ENCODE data around the gene MVB12B. TPM values are rescaled to one million over a fixed set of nuclear protein-coding genes. Genes with fewer than 3 reads are reported as not detected.

Gene MVB12B
- total RNA-seq, 1 donor from 2014 or later, result 0.26 TPM

DNA sequence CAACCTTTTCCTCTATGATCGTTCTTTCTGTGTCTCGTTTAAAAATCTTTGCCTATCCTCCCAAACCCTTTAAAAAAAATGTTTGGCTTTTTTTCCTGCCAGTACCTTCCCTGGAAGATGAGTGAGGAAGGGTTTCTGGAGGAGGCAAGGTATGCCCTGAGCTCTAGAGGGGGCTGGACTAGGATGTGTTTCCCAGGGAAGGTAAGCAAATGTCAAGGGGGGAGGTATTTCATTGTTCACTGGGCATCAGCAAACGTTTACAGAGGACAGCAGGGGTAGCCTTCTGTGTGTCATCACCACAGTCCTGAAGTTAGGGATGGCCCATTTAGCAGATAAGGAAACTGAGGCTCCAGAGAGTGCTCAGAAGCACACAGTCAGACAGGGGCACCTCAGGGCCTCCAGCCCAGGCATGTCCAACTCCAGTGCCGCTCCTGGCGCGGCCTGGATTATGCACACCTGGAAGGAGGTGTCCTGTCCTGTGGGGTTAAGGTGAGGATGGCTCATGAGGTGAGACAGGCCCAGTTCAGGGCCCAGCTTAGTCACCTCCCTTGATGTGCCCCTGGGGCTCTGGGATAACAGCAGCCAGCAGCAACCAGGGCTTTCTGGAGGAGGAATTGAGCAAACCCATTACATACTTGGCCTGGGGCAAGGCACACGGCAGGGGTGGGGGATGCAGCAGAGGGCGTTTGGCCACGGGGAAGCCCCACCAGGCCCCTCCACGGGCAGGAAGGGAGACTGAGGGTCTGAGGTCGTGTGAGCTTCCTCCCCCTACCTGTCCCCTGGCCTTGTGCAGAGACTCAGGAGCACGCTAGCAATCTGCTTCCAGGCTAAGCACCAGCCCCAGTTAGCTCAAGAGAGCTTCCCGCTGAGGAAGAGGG, 186.8 kb downstream of the MVB12B start:
- H3K36me3 ChIP-seq (ENCODE audit: control insufficient read depth, insufficient read depth, low read length), result no peaks in the 10 kb centered on the region
- H3K4me3 ChIP-seq (ENCODE audit: low read depth, low read length), result no peak overlapping the region
- H3K27me3 ChIP-seq (ENCODE audit: control insufficient read depth, insufficient read depth, low read length), result peaks cover 17% of the 10 kb centered on the region
- no peak for TF ChIP-seq CTCF (IDR thresholded peaks at IDR 0.05; ENCODE audit: insufficient read depth, low read length, severe bottlenecking)
- DNase-seq (ENCODE audit: low read depth) (peak; percentile 60), FAIRE-seq (no peak)

DNA sequence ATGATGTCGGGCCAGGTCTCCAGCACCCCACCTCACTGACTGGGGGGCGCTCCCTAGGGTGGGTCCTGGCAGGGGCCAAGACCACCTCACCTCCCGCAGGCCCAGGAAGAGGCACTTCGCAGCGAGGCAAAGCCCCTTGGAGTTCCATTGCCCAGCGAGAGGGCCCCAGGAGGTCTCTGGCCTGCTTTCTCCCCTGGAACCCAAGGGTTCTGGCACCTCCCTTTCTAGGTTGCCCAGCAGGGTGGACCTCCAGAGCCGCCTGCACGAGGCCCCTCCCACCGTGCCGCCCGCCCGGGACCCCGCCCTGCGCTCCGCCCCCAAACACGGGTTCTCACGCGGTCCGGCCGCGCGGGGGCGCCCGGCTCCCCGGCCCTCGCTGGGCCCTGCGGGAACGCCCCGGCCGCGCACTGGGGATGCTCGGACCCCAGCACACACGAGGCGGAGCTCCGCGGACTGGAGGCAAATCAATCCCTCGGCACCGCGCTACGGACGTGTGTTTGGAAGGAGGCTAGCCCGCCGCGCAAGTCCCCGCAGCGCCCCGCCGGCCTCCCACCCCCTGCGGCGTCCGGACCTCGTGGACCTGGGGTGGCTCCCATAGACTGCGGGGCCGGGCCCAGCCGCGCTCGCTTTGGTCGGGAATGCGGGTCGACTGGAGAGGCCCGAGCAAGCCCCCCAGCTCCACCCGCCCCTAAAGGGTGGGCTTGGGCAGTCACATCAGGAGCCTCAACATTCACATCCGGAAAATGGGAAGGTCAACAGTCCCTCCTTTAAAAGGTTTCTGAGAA, 187.6 kb downstream of the MVB12B start:
- peaks cover 22% of the 10 kb centered on the region for H3K27me3 ChIP-seq (ENCODE audit: control insufficient read depth, insufficient read depth, low read length)
- no peak for FAIRE-seq
- no peaks in the 10 kb centered on the region for H3K36me3 ChIP-seq (ENCODE audit: control insufficient read depth, insufficient read depth, low read length)
- H3K4me3 ChIP-seq (ENCODE audit: low read depth, low read length), result no peak overlapping the region
- DNase-seq (ENCODE audit: low read depth), result no peak
- TF ChIP-seq CTCF (IDR thresholded peaks at IDR 0.05; ENCODE audit: insufficient read depth, low read length, severe bottlenecking), result peak; percentile 21

GRCh38 chr9:126515001-126515872, 188.6 kb downstream of the MVB12B start:
- Histone ChIP-seq H3K4me3 (ENCODE audit: low read depth, low read length) (no peak overlapping the region), H3K27me3 (ENCODE audit: control insufficient read depth, insufficient read depth, low read length) (peaks cover 26% of the 10 kb centered on the region), H3K36me3 (ENCODE audit: control insufficient read depth, insufficient read depth, low read length) (no peaks in the 10 kb centered on the region)
- FAIRE-seq (peak; percentile 79), DNase-seq (ENCODE audit: low read depth) (no peak)
- TF ChIP-seq CTCF (IDR thresholded peaks at IDR 0.05; ENCODE audit: insufficient read depth, low read length, severe bottlenecking), result no peak

DNA sequence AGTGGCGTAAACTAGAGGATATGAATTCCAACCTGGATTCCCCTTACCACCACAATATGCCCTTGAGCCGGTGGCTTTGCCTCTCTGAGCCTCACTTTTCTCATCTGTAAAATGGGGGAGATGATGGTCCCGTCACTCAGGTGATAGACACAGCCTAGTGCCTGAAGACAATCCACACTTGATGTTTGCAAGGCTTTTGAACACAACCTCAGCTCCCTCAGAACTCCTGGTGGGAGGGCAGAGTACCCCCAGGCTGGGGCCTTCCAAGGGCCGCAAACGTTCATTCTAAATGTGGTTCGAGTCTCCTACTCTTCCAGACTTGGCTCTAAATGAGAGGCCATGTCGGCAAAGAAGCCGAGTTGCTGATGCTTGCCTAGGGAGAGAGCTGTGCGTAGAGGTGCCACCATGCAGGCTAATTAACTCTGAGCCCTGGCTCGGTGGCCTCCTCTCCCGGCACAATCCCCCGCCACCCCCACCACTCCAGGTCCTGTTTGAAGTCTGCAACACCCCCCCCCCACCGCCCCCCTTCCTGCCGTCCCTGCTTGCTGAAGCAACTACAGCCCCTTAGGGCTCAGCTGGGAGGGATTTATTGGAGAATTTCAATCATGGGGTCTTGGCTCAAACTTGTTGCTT, 189.4 kb downstream of the MVB12B start:
- Histone ChIP-seq H3K36me3 (ENCODE audit: control insufficient read depth, insufficient read depth, low read length) (no peaks in the 10 kb centered on the region), H3K4me3 (ENCODE audit: low read depth, low read length) (no peak overlapping the region), H3K27me3 (ENCODE audit: control insufficient read depth, insufficient read depth, low read length) (peaks cover 26% of the 10 kb centered on the region)
- DNase-seq (ENCODE audit: low read depth) (no peak), FAIRE-seq (no peak)
- no peak for TF ChIP-seq CTCF (IDR thresholded peaks at IDR 0.05; ENCODE audit: insufficient read depth, low read length, severe bottlenecking)

- FAIRE-seq (no peak), DNase-seq (ENCODE audit: low read depth) (no peak)
- TF ChIP-seq CTCF (IDR thresholded peaks at IDR 0.05; ENCODE audit: insufficient read depth, low read length, severe bottlenecking), result no peak
- peaks cover 24% of the 10 kb centered on the region for H3K27me3 ChIP-seq (ENCODE audit: control insufficient read depth, insufficient read depth, low read length)
- no peak overlapping the region for H3K4me3 ChIP-seq (ENCODE audit: low read depth, low read length)
- no peaks in the 10 kb centered on the region for H3K36me3 ChIP-seq (ENCODE audit: control insufficient read depth, insufficient read depth, low read length)
Observed at GRCh38 chr9:126516561-126516935, 189.9 kb downstream of the MVB12B start.

All from bronchial epithelial cell (primary cell).